NCI-H187 treated with DMSO at 0.1 percent for 48 hours (cell line): ENCODE measurements around the gene ZDHHC5.

Source experiments
- DNase-seq: peaks from one replicate; lab custom pipeline; 2025; lab: John Stamatoyannopoulos, UW

ZDHHC5 gene

GRCh38 chr11:57667736-57668433, at the start of gene ZDHHC5:
TSS of gene ZDHHC5 (plus strand) at chr11:57668114. CDS start at chr11:57673091, 4,977 bp downstream.
- peak; percentile 92 for DNase-seq

- DNase-seq, result no peak
Measured at GRCh38 chr11:57618438-57618837, 49.5 kb upstream of the ZDHHC5 start.

- DNase-seq, result no peak
Measured at GRCh38 chr11:57619331-57619730, 48.6 kb upstream of the ZDHHC5 start.

GRCh38 chr11:57620467-57620866, 47.4 kb upstream of the ZDHHC5 start:
- no peak for DNase-seq

- DNase-seq, result no peak
Measured at GRCh38 chr11:57622263-57622662, 45.7 kb upstream of the ZDHHC5 start.

GRCh38 chr11:57624864-57625263, 43.0 kb upstream of the ZDHHC5 start:
- no peak for DNase-seq

GRCh38 chr11:57626895-57627294, 41.0 kb upstream of the ZDHHC5 start:
- DNase-seq, result no peak

GRCh38 chr11:57630171-57630570, 37.7 kb upstream of the ZDHHC5 start:
- no peak for DNase-seq

- DNase-seq, result no peak
Measured at GRCh38 chr11:57632116-57632515, 35.8 kb upstream of the ZDHHC5 start.

GRCh38 chr11:57633394-57634070, 34.4 kb upstream of the ZDHHC5 start:
- DNase-seq, result no peak

- no peak for DNase-seq
Measured at GRCh38 chr11:57634311-57634710, 33.6 kb upstream of the ZDHHC5 start.

GRCh38 chr11:57635246-57635645, 32.7 kb upstream of the ZDHHC5 start:
- no peak for DNase-seq

- no peak for DNase-seq
Measured at GRCh38 chr11:57637626-57638004, 30.3 kb upstream of the ZDHHC5 start.

- DNase-seq, result no peak
Measured at GRCh38 chr11:57638005-57638781, 29.7 kb upstream of the ZDHHC5 start.

- DNase-seq, result no peak
Measured at GRCh38 chr11:57638811-57639320, 29.0 kb upstream of the ZDHHC5 start.

GRCh38 chr11:57639321-57640067, 28.4 kb upstream of the ZDHHC5 start:
- no peak for DNase-seq

- no peak for DNase-seq
Measured at GRCh38 chr11:57640068-57640800, 27.7 kb upstream of the ZDHHC5 start.

- DNase-seq, result no peak
Measured at GRCh38 chr11:57641011-57641807, 26.7 kb upstream of the ZDHHC5 start.

GRCh38 chr11:57643802-57644201, 24.1 kb upstream of the ZDHHC5 start:
- no peak for DNase-seq
